HS-27A (cell line): ENCODE measurements around the gene DENND1A.

Source experiments
- DNase-seq: peaks from one replicate; pipeline ENCODE4 v3.0.0-alpha.2; 2012; ENCODE audit warnings: low read depth, missing footprints

Gene DENND1A

DNA sequence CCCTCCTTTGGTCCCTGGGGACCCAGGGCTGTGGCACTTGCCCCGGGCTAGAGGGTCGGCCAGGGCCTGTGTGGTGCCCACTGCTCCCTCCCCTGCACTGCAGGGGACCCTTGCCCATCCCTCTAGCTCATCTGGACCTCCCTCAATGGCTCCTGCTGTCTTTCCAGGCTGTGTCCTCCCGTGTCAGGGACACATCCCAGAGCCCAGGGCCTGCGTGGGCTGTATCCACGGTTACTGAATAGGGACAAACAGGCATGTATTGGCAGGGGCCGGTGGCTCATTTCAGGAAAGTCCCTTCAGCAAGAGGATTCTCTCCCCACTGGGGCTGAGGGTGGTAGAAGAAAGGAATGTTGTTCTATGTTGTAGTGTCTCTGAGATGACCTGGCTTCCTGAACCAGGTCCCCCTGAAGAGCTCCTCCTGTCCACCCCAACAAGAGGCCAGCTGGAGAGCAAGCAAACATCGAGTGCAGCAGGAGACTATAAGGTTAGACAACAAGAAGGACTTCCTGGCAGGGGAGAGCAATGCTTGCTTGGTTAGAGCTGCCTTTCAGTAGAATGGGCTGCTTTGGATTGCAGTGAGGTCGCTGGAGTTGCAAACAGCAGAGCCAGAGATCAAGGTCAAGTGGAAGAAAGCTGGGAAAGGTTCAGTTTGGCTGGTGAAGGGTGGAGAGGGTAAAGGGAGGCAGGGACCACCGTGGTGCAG lies 575.0 kb downstream of the DENND1A start:
- DNase-seq = no peak

GRCh38 chr9:123353984-123354591 lies 575.8 kb downstream of the DENND1A start:
- DNase-seq = no peak

GRCh38 chr9:123353041-123353440 lies 576.9 kb downstream of the DENND1A start:
- DNase-seq = no peak

DNA sequence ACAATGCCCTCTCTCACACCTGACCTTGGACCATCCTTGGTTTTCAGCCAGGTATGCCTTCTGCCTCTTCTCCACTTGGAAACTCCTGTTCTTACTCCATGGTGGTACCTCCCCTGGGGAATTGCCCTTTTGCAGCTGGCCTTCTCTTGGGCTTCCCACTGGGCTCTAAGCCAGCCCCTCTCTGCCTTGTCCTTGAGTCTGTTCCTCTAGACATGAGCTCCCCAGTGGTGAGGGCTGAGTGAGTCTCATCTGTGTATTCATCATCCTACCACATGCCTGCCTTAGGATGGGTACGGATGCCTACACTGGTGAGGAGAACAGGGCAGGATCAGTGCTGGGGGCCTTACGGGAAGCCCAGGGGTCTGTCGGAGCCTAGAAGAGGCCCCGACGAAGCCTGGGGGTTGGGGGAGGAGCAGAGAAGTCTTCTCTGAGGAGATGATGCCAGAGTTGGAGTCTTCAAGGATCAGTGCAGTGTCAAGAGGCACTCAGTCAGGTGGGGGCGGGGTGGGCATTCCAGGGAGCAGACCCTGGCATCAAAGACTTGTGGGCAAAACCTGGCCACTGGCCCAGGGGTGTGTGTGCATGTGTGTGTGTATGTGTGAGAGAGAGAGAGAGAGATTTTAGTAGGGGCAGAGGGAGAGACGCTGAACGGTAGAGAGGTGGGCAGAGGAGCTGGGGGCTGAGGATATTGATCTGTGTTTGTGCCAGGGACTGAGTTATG lies 579.2 kb downstream of the DENND1A start:
- DNase-seq = no peak

DNA sequence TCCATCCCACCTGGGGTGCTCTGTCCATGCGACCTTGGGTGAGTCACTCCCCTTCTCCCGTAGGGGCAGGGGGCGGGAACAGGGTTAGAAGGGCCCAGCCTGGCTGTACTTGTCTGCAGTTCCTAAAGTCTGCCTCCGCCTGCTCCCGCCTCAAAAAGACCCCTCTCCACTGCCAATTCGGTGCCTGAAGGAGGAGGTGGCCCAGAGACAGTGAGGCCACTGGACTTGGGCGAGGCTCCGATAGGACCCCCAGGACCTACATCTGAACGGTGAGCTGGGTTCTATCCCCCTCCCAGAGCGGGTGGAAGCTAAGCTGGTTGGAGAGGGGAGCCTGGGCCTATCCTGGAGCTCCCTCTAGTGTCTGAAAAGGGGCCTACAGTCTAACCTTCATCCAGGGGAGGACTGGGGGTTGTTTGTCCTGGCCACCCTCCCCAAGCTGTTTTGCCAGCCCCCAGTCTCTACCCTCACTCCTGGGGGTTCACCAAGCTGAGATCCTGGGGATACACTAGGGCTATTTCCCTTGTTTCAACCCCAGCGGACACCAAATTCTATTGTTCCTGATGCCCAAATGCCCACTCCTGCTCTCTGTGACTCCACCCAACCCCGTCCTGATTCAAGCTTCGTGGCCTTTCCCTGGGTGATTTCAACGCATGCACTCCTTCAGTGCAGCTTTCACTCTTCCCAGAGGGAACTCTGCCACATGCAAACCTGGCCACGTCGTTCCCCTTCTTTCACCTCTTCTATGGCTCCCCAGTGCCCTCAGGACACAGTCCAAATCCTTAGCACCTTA lies 580.0 kb downstream of the DENND1A start:
- DNase-seq = no peak

DNA sequence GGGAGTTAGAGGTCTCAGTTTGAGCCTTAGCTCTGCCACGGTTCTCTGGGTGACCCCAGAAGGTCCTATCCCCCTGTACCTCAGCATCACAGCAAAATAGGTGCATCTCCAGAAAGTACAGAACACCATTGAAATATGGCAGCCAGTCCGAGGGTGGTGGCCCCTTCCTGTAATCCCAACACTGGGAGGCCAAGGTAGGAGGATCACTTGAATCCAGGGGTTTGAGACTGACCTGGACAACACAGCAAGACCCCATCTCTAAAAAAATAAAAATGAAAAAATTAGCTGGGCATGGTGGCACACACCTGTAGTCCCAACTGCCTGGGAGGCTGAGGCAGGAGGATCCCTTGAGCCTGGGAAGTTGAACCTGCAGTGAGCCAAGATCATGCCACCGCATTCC lies 580.9 kb downstream of the DENND1A start:
- DNase-seq = no peak

GRCh38 chr9:123348317-123348992 lies 581.5 kb downstream of the DENND1A start:
- no peak for DNase-seq

- no peak for DNase-seq
Observed at GRCh38 chr9:123347289-123348060, 582.5 kb downstream of the DENND1A start.

DNA sequence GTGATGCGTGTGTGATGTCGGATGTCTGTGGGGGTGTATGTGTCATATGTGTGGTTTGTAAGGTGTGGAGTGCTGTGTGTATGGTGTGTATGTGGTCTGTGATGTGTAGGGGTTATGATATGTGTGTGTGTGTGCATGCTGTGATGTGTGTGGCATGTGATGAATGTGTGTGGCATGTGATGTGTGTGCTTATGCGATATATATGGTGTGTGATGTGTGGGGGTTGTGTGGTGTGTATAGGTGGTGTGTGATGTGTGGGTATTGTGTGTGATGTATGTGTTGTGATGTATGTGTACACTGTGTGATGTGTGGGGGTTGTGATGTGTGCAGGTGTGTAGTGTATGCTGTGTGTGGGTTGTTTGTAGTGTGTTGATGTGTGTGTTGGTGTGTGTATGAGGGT lies 583.1 kb downstream of the DENND1A start:
- DNase-seq = no peak

DNA sequence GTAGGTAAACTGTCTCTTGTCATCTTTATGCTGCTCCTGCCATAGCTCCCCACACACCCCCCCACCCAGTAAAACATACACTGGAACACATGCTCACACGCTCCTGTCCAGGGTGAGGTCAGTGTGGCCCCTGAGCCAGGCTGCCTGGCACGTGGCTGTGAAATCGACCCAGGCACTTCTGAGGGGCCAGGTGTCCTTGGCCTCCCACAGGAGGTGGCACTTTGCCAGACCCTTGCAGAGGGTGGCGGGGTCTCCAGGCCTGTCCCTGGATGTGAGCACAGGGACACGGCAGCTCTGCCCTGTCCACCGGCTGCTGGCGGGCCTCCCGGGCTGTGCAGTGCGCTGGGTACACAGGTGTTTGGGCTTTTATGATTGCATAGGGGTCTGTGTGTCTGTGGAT lies 583.9 kb downstream of the DENND1A start:
- no peak for DNase-seq

GRCh38 chr9:123345567-123345955 lies 584.4 kb downstream of the DENND1A start:
- DNase-seq = no peak

GRCh38 chr9:123344192-123344949 lies 585.6 kb downstream of the DENND1A start:
- DNase-seq = no peak

GRCh38 chr9:123343443-123344191 lies 586.3 kb downstream of the DENND1A start:
- no peak for DNase-seq

- DNase-seq = no peak
Observed at GRCh38 chr9:123342247-123342646, 587.7 kb downstream of the DENND1A start.

GRCh38 chr9:123341816-123342215 lies 588.1 kb downstream of the DENND1A start:
- no peak for DNase-seq

DNA sequence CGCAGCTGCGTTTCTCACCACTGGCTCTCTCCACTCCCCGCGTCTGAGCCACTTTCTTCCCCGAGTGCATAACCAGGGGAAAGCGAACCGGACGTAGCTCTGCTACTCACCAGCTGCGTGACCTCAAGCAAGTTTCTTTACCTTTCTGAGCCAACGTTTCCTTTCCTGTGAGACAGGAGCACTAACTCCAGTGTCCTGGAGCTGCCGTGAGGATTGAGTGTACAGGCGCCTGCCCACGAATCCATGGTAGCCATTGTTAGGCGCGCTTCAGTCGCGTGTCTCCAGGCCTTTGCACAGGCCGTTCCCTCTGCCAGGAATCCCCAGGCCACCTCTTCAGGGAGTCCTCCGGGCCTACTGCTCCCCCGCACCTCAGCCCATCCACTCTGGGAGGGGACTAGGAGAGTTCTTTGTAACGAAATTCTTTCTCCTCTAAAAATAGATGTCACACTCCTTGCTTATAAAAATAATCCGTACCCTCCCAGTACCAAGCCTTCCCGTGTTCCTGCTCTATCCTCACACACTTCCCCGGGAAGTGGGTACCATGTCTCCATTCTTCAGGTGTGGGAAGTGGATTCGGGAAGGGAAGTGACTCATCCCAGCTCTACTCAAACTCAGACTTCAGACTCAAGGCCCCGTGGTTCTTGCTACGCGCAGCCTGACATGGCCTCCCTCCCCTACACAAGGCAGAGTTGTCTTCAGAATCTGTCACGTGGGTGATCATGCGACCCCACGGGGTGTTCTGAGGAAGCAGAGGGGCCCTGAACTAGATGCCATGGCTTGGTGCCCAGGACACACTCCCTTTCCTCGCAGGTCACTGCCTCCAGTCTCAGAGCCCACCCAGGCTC lies 590.0 kb downstream of the DENND1A start:
- no peak for DNase-seq

GRCh38 chr9:123338710-123339665 lies 590.9 kb downstream of the DENND1A start:
- DNase-seq = no peak

- no peak for DNase-seq
Observed at GRCh38 chr9:123337971-123338370, 592.0 kb downstream of the DENND1A start.
